Large intestine (tissue), 3 donors: Measurements from ENCODE around the gene ARL11. TPM values are rescaled to one million over a fixed set of nuclear protein-coding genes. Genes with fewer than 3 reads are reported as not detected.

Experiments used
- DNase-seq, 2 donors: peaks; one replicate each; pipeline versions ENCODE4 v3.0.0 to v3.0.0-alpha.2; 2013
- H3K27ac ChIP-seq: one replicate; pipeline ENCODE4 v1.5.1; 2013; ENCODE audit warnings: low read length
- H3K27me3 ChIP-seq: 2 replicates; pipeline ENCODE4 v1.6.1; 2013; ENCODE audit warnings: low read length; ENCODE audit not compliant: control insufficient read depth, insufficient read depth
- H3K36me3 ChIP-seq: 2 replicates; pipeline ENCODE4 v1.6.1; 2013; ENCODE audit warnings: low read length; ENCODE audit not compliant: control insufficient read depth, insufficient read depth
- H3K4me1 ChIP-seq: one replicate; pipeline ENCODE4 v1.6.1; 2013; ENCODE audit warnings: low read length; ENCODE audit not compliant: control insufficient read depth, insufficient read depth
- H3K4me3 ChIP-seq: one replicate; pipeline ENCODE4 v1.5.1; 2013; ENCODE audit warnings: low read length
- H3K9me3 ChIP-seq: one replicate; pipeline ENCODE4 v1.6.1; 2013; ENCODE audit warnings: mild to moderate bottlenecking, low read depth, low read length, moderate library complexity; ENCODE audit not compliant: control insufficient read depth
- WGBS: methylation state at CpG from one replicate; pipeline ENCODE4 v1.1.5; 2013; ENCODE audit warnings: low lambda C conversion rate; ENCODE audit not compliant: insufficient coverage; 5-methylcytosine and 5-hydroxymethylcytosine counted together
- polyA plus RNA-seq: library from polyadenylated mRNA; unstranded; fragments of 120-200 nt; gene quantifications from one replicate; pipeline ENCODE4 v1.2.1, GENCODE V29; 2013

ARL11 gene
- polyA plus RNA-seq, 1 donor: 1.3 TPM

DNA sequence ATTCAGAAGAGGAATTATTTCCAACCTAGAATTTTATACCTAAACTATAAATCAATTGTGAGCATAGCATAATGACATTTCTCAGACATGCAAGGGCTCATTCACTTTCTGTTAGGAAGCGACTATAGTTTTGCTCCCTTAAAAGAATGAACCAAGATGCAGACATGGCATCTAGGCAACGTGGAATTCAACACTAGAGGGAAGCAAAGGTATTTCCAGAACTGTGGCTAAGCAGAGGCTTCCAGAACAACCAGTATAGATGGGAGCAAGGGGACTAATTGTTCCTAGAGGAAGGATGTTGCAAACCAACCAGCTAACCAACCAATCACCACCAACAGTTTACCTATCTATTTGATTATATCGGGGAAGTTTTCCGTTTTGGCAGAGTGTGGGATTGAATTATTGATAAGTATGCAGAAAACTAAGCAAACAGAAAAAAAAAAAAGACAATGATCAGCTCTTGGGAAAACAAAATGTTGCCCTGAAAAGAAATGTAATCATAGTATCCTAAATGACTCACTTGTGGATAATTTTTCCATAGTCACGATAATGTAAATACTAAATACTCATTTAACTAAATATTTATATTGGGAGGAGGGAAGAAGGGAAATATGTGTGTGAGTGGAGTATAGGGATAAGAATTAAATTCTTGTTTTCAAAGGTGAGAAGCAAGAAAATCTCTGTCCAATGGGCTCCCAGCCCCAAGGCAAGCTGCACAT is 21.1 kb downstream of the ARL11 start:
- Histone ChIP-seq H3K36me3 (no peaks in the 10 kb centered on the region), H3K9me3 (no peaks in the 10 kb centered on the region), H3K4me3 (no peak overlapping the region), H3K27ac (no peak overlapping the region), H3K4me1 (no peaks in the 10 kb centered on the region), H3K27me3 (no peaks in the 10 kb centered on the region)
- 82% methylated on average over 2 of the region's 5 CpGs for WGBS
- no peak for DNase-seq

DNA sequence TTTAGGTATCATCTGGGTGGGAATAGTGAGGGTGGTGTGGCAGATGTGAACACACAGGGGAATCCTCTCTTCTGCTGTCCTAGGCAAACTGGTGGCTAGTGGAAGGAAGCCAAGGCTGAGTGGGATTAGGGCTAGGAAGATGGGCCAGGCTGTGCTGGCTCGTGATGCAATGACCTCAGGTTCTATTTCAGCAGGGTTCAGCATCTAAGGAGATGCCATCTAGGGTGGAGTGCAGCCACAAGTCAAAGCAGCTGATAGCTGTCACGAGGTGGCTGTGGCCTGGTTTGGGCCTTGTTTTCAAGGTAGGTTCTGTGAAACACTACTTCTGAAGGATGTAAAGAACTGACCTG is 21.6 kb downstream of the ARL11 start:
- Histone ChIP-seq H3K27me3 (no peaks in the 10 kb centered on the region), H3K4me1 (no peaks in the 10 kb centered on the region), H3K9me3 (no peaks in the 10 kb centered on the region), H3K4me3 (no peak overlapping the region), H3K36me3 (no peaks in the 10 kb centered on the region), H3K27ac (no peak overlapping the region)
- no peak for DNase-seq
- WGBS: no CpG with 5 or more reads among the region's 2 CpGs

DNA sequence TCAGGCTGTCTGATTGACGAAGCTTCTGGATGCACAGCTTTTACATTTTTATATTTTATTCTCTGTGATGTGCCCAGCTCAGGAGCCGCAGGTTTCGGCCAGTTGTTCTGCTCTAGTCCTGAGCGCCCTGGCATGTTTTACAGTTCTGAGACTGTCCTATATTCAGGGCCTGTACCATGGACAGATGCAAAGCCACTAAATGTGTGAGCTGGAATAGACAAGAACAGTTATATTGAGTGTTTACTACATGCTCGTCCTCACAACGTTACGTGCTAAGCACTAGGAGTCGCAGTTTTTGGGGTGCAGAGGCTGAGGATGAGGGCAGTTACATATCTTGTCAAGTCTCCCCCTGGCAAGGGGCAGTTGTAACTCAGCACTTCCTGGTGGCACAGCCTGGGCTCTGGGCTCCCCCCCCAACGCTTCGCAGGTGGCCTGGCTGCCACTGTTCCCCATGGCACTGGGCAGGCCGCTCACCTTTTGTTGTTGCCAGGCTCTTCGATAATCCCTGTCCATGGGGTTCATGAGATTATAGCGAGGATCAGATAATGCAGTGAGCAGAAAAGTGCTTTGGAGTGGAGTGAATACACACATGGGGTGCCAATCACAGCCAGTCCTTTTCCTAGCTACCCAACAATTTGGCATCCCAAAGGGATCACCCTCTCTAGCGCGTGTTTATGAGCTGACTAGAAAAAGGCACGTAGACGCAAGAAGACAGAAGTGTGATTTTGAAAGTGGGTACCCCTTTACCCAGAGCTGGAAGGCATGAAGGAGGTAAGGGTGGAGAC is 23.5 kb downstream of the ARL11 start:
- Histone ChIP-seq H3K4me1 (no peaks in the 10 kb centered on the region), H3K27ac (no peak overlapping the region), H3K36me3 (no peaks in the 10 kb centered on the region), H3K9me3 (no peaks in the 10 kb centered on the region), H3K27me3 (no peaks in the 10 kb centered on the region), H3K4me3 (no peak overlapping the region)
- no peak for DNase-seq
- no CpG with 5 or more reads among the region's 17 CpGs for WGBS

DNA sequence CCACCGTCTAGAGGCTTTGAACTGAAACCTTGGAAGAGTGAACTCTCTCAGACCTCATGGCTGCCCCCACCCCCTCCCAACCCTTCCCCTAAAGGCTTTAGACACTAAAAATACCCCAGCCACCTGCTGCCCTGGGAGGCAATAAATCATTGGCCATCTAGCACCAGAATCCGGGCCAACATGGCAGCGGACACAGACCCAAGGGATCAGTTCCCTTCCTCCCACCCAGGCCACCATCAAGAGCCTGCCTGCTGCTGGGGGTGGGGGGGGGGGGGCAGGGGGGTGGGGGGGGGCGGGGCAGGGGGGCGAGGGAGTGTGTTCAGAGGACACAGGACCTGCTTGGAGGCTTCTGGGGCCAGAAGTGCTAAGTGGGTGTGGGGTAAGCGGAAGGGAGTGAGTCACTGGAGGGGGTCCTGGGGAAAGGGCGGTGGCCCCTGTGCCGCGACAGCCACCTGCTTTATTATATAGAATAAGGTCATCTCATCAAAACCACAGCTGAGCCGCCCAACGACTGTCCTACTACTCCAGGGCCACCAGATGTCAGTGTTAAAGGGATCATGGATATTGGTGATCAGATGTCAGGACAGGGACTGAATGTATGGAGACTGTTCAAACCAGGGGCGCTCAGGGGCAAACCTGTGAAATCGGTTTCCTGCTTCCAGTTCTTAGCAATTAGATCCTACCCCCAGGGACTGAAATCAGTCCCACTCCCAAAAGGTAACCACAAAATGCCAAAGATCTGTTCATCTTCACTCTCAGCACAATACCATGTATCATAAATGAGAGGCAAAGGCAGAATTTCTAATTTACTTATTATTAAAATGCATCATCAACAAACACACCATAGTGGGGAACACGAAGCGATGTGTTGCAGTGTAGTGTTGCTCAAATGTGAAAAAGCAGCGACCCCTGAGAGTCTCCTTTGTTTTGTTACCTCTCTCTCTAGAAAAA is 24.3 kb downstream of the ARL11 start:
- Histone ChIP-seq H3K27me3 (no peaks in the 10 kb centered on the region), H3K4me1 (no peaks in the 10 kb centered on the region), H3K36me3 (no peaks in the 10 kb centered on the region), H3K9me3 (no peaks in the 10 kb centered on the region), H3K27ac (no peak overlapping the region), H3K4me3 (no peak overlapping the region)
- 100% methylated on average over 1 of the region's 16 CpGs for WGBS
- peak in 1 of 2 donors; percentile 43 for DNase-seq

DNA sequence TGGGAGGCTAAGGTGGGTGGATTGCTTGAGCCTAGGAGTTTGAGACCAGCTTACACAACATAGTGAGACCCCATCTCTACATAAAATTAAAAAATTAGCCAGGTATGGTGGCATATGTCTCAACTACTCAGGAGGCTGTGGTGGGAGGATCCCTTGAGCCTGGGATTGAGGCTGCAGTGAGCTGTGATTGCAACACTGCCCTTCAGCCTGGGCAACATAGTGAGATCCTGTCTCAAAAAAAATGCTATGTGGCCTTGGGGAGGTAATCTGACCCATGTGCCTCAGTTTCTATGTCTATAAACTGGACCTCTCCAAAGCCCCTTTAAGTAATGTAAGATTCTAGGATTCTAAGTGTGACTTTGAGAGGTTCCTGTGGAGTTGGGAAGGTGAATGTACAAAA is 25.2 kb downstream of the ARL11 start:
- no peaks in the 10 kb centered on the region for H3K36me3 ChIP-seq
- no peaks in the 10 kb centered on the region for H3K4me1 ChIP-seq
- no peak overlapping the region for H3K27ac ChIP-seq
- H3K4me3 ChIP-seq: no peak overlapping the region
- no peaks in the 10 kb centered on the region for H3K9me3 ChIP-seq
- no peaks in the 10 kb centered on the region for H3K27me3 ChIP-seq
- no peak for DNase-seq

DNA sequence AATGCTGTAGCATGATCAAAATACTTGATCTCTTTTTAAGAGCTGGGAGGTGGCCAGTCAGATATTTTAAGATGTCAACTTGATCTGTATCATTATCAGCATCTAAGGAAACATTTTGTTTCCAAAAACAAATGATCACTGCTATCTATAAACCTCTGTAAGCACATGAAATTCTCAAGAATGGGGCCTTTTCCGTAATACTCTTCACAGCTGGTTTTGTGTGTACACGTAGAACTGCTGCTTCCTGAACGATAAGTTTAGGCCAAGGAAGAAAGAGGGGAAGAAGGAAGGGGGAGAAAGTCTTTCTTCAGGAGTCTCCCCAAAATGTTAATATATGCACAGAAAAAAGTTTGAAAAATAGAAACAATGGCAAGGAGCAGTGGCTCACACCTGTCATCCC is 25.7 kb downstream of the ARL11 start:
- WGBS: 100% methylated on average over 2 of the region's 3 CpGs
- Histone ChIP-seq H3K27me3 (no peaks in the 10 kb centered on the region), H3K4me3 (no peak overlapping the region), H3K4me1 (no peaks in the 10 kb centered on the region), H3K36me3 (no peaks in the 10 kb centered on the region), H3K27ac (no peak overlapping the region), H3K9me3 (no peaks in the 10 kb centered on the region)
- DNase-seq: no peak

DNA sequence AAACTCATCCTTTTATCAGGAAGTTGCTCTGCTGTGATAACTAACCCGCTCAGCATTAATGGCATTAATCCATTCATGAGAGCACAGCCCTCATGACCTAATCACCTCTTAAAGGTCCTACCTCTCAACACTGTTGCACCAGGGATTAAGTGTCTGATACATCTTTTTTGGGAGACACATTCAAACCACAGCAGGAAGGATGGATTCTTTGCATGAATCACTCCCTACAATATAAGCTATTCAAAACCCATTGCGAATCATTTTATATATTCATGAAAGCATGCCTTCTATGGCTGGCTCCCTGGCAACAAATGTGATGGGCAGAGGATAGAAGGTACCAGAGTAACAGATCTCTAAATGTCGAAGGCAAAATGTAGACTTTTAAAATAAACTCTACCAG is 27.6 kb downstream of the ARL11 start:
- 100% methylated on average over 1 of the region's 3 CpGs for WGBS
- Histone ChIP-seq H3K4me1 (no peaks in the 10 kb centered on the region), H3K4me3 (no peak overlapping the region), H3K9me3 (no peaks in the 10 kb centered on the region), H3K27ac (no peak overlapping the region), H3K27me3 (no peaks in the 10 kb centered on the region), H3K36me3 (peaks cover 6% of the 10 kb centered on the region)
- DNase-seq: no peak

DNA sequence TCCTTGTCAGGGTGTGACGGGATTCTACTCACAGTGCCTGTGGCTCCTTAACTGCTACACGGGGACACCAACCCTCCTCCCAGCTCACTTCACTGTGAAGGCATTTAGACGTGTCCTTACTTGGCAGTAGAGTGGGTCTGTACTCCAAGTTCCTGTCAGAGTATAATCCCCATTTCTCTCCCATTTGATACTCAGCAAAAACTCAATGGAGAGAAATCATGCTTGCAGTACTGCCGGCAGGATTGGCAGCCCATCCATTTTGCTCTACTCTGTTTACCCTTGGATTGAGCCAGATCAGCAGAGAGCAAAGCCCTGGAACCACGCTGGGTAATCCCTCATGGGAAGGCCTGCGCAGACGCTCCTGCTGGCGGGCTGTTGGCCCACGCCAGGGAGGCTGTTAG is 28.9 kb downstream of the ARL11 start:
- DNase-seq: no peak
- WGBS: 60% methylated on average over 1 of the region's 9 CpGs
- no peak overlapping the region for H3K27ac ChIP-seq

DNA sequence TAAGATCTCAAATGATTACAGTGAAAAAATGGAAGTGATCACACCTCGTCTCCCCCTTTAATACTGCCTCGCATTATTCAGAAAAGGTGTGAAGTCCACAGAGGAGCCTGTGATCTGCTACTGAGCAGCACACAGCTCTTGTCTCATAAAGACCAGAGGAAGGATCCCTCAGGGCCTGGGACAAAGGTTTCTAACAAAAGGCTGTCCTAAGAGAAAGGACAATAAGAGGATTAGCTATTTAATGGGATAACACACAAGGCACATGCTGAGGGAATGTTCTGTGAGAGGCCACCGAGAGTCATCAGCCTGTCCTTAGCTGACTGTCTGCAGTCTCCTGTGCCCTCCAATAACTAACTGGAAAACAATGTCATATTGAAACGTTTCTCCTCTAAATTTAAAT is 36.3 kb downstream of the ARL11 start:
- no CpG with 5 or more reads among the region's 4 CpGs for WGBS
- Histone ChIP-seq H3K27ac (no peak overlapping the region), H3K27me3 (no peaks in the 10 kb centered on the region), H3K36me3 (peaks cover 29% of the 10 kb centered on the region), H3K9me3 (no peaks in the 10 kb centered on the region), H3K4me3 (no peak overlapping the region), H3K4me1 (no peaks in the 10 kb centered on the region)
- no peak for DNase-seq

More for the DNA sequence above, 28.9 kb downstream of the ARL11 start:
- Histone ChIP-seq H3K36me3 (peaks cover 6% of the 10 kb centered on the region), H3K4me1 (no peaks in the 10 kb centered on the region), H3K9me3 (no peaks in the 10 kb centered on the region), H3K27me3 (no peaks in the 10 kb centered on the region), H3K4me3 (no peak overlapping the region)

DNA sequence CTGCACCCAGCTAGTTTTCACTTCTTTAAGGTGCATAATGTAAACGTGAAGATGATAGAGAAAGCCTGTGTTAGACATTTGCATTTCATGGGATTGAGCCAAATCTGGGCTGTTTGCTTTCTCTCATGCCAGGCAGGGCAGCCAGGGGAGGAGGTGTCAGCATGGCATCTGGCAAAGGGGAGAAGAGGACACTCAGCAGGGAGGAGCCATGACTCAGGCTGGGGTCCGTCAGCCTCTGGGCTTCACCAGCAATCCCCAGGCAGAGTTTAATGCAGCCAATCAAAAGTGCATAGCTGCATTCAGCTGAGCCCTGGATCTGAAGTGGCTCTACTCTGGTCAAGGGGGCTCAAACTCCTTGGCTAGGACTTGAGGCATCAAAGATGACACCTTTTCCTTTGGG is 39.5 kb downstream of the ARL11 start:
- no peak for DNase-seq
- Histone ChIP-seq H3K36me3 (peaks cover 21% of the 10 kb centered on the region), H3K4me3 (no peak overlapping the region), H3K9me3 (no peaks in the 10 kb centered on the region), H3K4me1 (no peaks in the 10 kb centered on the region), H3K27me3 (no peaks in the 10 kb centered on the region), H3K27ac (no peak overlapping the region)
- WGBS: no CpG with 5 or more reads among the region's 2 CpGs
